PC-3 (cell line): ENCODE measurements around the gene TCEA2. TPM values are rescaled to one million over a fixed set of nuclear protein-coding genes. Genes with fewer than 3 reads are reported as not detected.

Source experiments
- ATAC-seq: fragments of 200-7000 bp; cut with Tn5 transposase; 2 replicates; pipeline ENCODE4 v1.9.1; 2020; ENCODE audit warnings: mild to moderate bottlenecking, moderate library complexity
- BruUV-seq: library from RNA; stranded (reverse); fragments of 400-500 nt; replicated peaks from 2 replicates; lab custom pipeline; 2021; lab: Mats Ljungman, UMichigan
- CTCF ChIA-PET: fragments of 300-600 bp; sonication (Branson Sonifier 250); formaldehyde crosslinking; loops from one replicate; lab custom pipeline; 2022; ENCODE audit warnings: antibody characterized with exemption; lab: Charles Lee
- POLR2A ChIA-PET: fragments of 300-600 bp; sonication (Branson Sonifier 250); formaldehyde crosslinking; loops from one replicate; lab custom pipeline; 2022; ENCODE audit warnings: antibody characterized with exemption; ENCODE audit not compliant: unreplicated experiment; lab: Charles Lee
- DNase-seq: peaks from one replicate; pipeline ENCODE4 v3.0.0-alpha.2; 2015
- H2AFZ ChIP-seq: fragments of 300-600 bp; sonication (generic); 2 replicates; pipeline ENCODE4 v1.6.0; 2016; ENCODE audit warnings: antibody characterized with exemption, low read length
- H3F3A ChIP-seq: fragments of 300-600 bp; sonication (generic); one replicate; pipeline ENCODE4 v1.6.0; 2017; ENCODE audit warnings: antibody characterized with exemption, low read length, control low read depth, mild to moderate bottlenecking; ENCODE audit not compliant: unreplicated experiment
- H3K27ac ChIP-seq: fragments of 300-600 bp; sonication (generic); 2 replicates; pipeline ENCODE4 v1.5.1; 2016; ENCODE audit warnings: mild to moderate bottlenecking, low read length
- H3K27me3 ChIP-seq: fragments of 300-600 bp; sonication (generic); 2 replicates; pipeline ENCODE4 v1.6.1; 2016; ENCODE audit warnings: low read length, mixed read lengths
- H3K36me3 ChIP-seq: fragments of 300-600 bp; sonication (generic); 2 replicates; pipeline ENCODE4 v1.6.1; 2016; ENCODE audit warnings: low read depth, mixed run types, low read length, mixed read lengths
- H3K4me1 ChIP-seq: fragments of 300-600 bp; sonication (generic); 2 replicates; pipeline ENCODE4 v1.5.1; 2016; ENCODE audit warnings: low read length; ENCODE audit not compliant: insufficient read depth
- H3K4me2 ChIP-seq: fragments of 300-600 bp; sonication (generic); 2 replicates; pipeline ENCODE4 v1.6.0; 2016; ENCODE audit warnings: low read length
- H3K4me3 ChIP-seq: fragments of 300-600 bp; sonication (generic); 2 replicates; pipeline ENCODE4 v1.5.1; 2016; ENCODE audit warnings: mild to moderate bottlenecking, low read length, mixed read lengths
- H3K79me2 ChIP-seq: fragments of 300-600 bp; sonication (generic); 2 replicates; pipeline ENCODE4 v1.6.1; 2017; ENCODE audit warnings: low read length, mixed read lengths
- H3K9ac ChIP-seq: fragments of 300-600 bp; sonication (generic); 2 replicates; pipeline ENCODE4 v1.6.0; 2016; ENCODE audit warnings: mild to moderate bottlenecking, low read length
- H3K9me2 ChIP-seq: fragments of 300-600 bp; sonication (generic); replicated peaks from 2 replicates; pipeline ENCODE4 v1.6.1; 2016; ENCODE audit warnings: mixed run types, low read length, mixed read lengths
- H3K9me3 ChIP-seq: fragments of 300-600 bp; sonication (generic); 2 replicates; pipeline ENCODE4 v1.6.1; 2016; ENCODE audit warnings: low read length, mixed read lengths
- H4K20me1 ChIP-seq: fragments of 300-600 bp; sonication (generic); 2 replicates; pipeline ENCODE4 v1.6.1; 2016; ENCODE audit warnings: low read length, mixed read lengths
- CTCF ChIP-seq: fragments of 300-600 bp; sonication (generic); conservative IDR thresholded peaks from 2 replicates; pipeline ENCODE4 v1.5.1; 2017; ENCODE audit warnings: antibody characterized with exemption, low read depth, mild to moderate bottlenecking, low read length
- EZH2 ChIP-seq: fragments of 300-600 bp; sonication (generic); IDR thresholded peaks from one replicate; pipeline ENCODE4 v1.6.1; 2017; ENCODE audit warnings: antibody characterized with exemption, mild to moderate bottlenecking, low read length; ENCODE audit not compliant: unreplicated experiment
- EZH2phosphoT487 ChIP-seq: fragments of 300-600 bp; sonication (generic); IDR thresholded peaks from 2 replicates; pipeline ENCODE4 v1.6.1; 2018; ENCODE audit warnings: mild to moderate bottlenecking, antibody characterized with exemption, low read length, borderline replicate concordance
- intact Hi-C: fragments of 100-400 bp; cut with micrococcal nuclease; formaldehyde crosslinking; loops from 2 replicates; pipeline ENCODE4 v1.9.0; 2023
- total RNA-seq: library from RNA; depleted of rRNA; stranded (reverse); fragments of >200 nt; gene quantifications from 2 replicates; pipeline ENCODE4 v1.2.3, GENCODE V29; 2014

TCEA2 gene
- total RNA-seq, 1 experiment from 2014 or later, result 19.1 TPM

GRCh38 chr20:64081624-64081964 lies 18.6 kb downstream of the TCEA2 start:
- no peaks in the 10 kb centered on the region for H3K36me3 ChIP-seq
- H3K9ac ChIP-seq, result no peak overlapping the region
- TF ChIP-seq CTCF, result no peak
- TF ChIP-seq EZH2phosphoT487, result no peak
- no peak for TF ChIP-seq EZH2
- intact Hi-C loops, result no loop called here
- ChIA-PET POLR2A (no interaction called here), CTCF (no interaction called here)
- H3K4me3 ChIP-seq, result no peak overlapping the region
- H3K4me2 ChIP-seq, result no peak overlapping the region
- H3K27me3 ChIP-seq, result no peaks in the 10 kb centered on the region
- no peaks in the 10 kb centered on the region for H3K9me2 ChIP-seq
- ATAC-seq (no peak), DNase-seq (no peak)
- H4K20me1 ChIP-seq, result no peaks in the 10 kb centered on the region
- no peaks in the 10 kb centered on the region for H3F3A ChIP-seq
- H3K9me3 ChIP-seq, result no peaks in the 10 kb centered on the region
- peaks cover 29% of the 10 kb centered on the region for H3K4me1 ChIP-seq
- peaks cover 19% of the 10 kb centered on the region for H3K79me2 ChIP-seq
- BruUV-seq, result no TSS peak
- H3K27ac ChIP-seq, result no peak overlapping the region
- H2AFZ ChIP-seq, result no peak overlapping the region

GRCh38 chr20:64082126-64082731 lies 19.2 kb downstream of the TCEA2 start:
- no TSS peak for BruUV-seq
- ChIA-PET POLR2A (interaction anchor here (0.6 kb wide), 1 partner anchor 43 kb away, joined by 3 read pairs; no protein-coding TSS in a partner anchor), CTCF (interaction anchor here (1.2 to 2.0 kb wide), 3 partner anchors 25 to 44 kb away, joined by 3 to 15 read pairs (median 4); no protein-coding TSS in a partner anchor)
- Histone ChIP-seq H3F3A (no peaks in the 10 kb centered on the region), H3K4me3 (no peak overlapping the region), H3K9me3 (no peaks in the 10 kb centered on the region), H3K79me2 (peaks cover 19% of the 10 kb centered on the region), H2AFZ (no peak overlapping the region), H4K20me1 (no peaks in the 10 kb centered on the region), H3K27me3 (no peaks in the 10 kb centered on the region), H3K36me3 (no peaks in the 10 kb centered on the region), H3K9ac (no peak overlapping the region), H3K4me1 (peaks cover 31% of the 10 kb centered on the region), H3K4me2 (no peak overlapping the region), H3K27ac (no peak overlapping the region), H3K9me2 (no peaks in the 10 kb centered on the region)
- intact Hi-C loops, result no loop called here
- DNase-seq, result no peak
- no peak for ATAC-seq
- TF ChIP-seq EZH2 (no peak), CTCF (no peak), EZH2phosphoT487 (no peak)

- no peaks in the 10 kb centered on the region for H3K9me2 ChIP-seq
- no peaks in the 10 kb centered on the region for H3K36me3 ChIP-seq
- H3K4me1 ChIP-seq, result peaks cover 30% of the 10 kb centered on the region
- H2AFZ ChIP-seq, result peak overlapping the region; percentile 83
- H4K20me1 ChIP-seq, result no peaks in the 10 kb centered on the region
- TF ChIP-seq CTCF, result no peak
- no peak for TF ChIP-seq EZH2
- no peak for TF ChIP-seq EZH2phosphoT487
- peaks cover 16% of the 10 kb centered on the region for H3K79me2 ChIP-seq
- H3K27ac ChIP-seq, result no peak overlapping the region
- no peaks in the 10 kb centered on the region for H3K27me3 ChIP-seq
- intact Hi-C loops, result loop anchor here (1.0 kb wide), 1 partner anchor 37 kb away; no protein-coding TSS in a partner anchor
- no peaks in the 10 kb centered on the region for H3K9me3 ChIP-seq
- ChIA-PET CTCF (interaction anchor here (0.7 to 2.0 kb wide), 5 partner anchors 13 to 49 kb away, joined by 3 to 15 read pairs (median 4); no protein-coding TSS in a partner anchor), POLR2A (no interaction called here)
- no peak for DNase-seq
- BruUV-seq, result no TSS peak
- H3K9ac ChIP-seq, result peak overlapping the region; percentile 42
- H3K4me3 ChIP-seq, result peak overlapping the region; percentile 76
- no peaks in the 10 kb centered on the region for H3F3A ChIP-seq
- peak overlapping the region; percentile 99 for H3K4me2 ChIP-seq
- ATAC-seq, result no peak
Measured at GRCh38 chr20:64082820-64083377, 19.9 kb downstream of the TCEA2 start.
